Erythroblast (primary cell): ENCODE results near the gene PDXP.

ENCODE experiments used
- GATA1 ChIP-seq: IDR thresholded peaks from 2 replicates; pipeline ENCODE4 v1.6.1; 2011; ENCODE audit warnings: low read depth, mild to moderate bottlenecking, control low read depth, low read length, moderate library complexity
- POLR2A ChIP-seq: IDR thresholded peaks from 2 replicates; pipeline ENCODE4 v1.6.1; 2011; ENCODE audit warnings: mild to moderate bottlenecking, low read length

- TF ChIP-seq POLR2A = no peak
- TF ChIP-seq GATA1 = no peak
Measured at GRCh38 chr22:37640591-37641560, 17.6 kb upstream of the PDXP start.
